AG04450 (cell line): Measurements from ENCODE around the gene OTOF. TPM values are rescaled to one million over a fixed set of nuclear protein-coding genes. Genes with fewer than 3 reads are reported as not detected.

Experiments
- CTCF ChIA-PET: fragments of 300-600, 350-600 bp; formaldehyde crosslinking; extraction: SDS; loops from one replicate; lab custom pipeline; 2022; ENCODE audit warnings: antibody characterized with exemption, inconsistent platforms; lab: Charles Lee
- POLR2A ChIA-PET: fragments of 350-600 bp; formaldehyde crosslinking; extraction: SDS; loops from one replicate; lab custom pipeline; 2021; ENCODE audit warnings: antibody characterized with exemption, inconsistent platforms; lab: Yijun Ruan, JAX
- DNase-seq: peaks from one replicate; pipeline ENCODE4 v3.0.0-alpha.2; 2011; ENCODE audit warnings: low read depth, low spot score
- H3K27ac ChIP-seq: one replicate; pipeline ENCODE4 v1.5.1; 2012; ENCODE audit warnings: low read depth, low read length, control low read depth
- H3K27me3 ChIP-seq: one replicate; pipeline ENCODE4 v1.6.0; 2012; ENCODE audit warnings: low read length; ENCODE audit not compliant: control insufficient read depth, insufficient read depth
- H3K4me3 ChIP-seq: 2 replicates; pipeline ENCODE4 v1.5.1; 2011; ENCODE audit warnings: mild to moderate bottlenecking, low read depth, low read length, control low read depth
- H3K9me3 ChIP-seq: 2 replicates; pipeline ENCODE4 v1.5.1; 2012; ENCODE audit warnings: low read length; ENCODE audit not compliant: control insufficient read depth, insufficient read depth
- CTCF ChIP-seq: IDR thresholded peaks from 2 replicates; pipeline ENCODE4 v1.5.1; 2011; ENCODE audit warnings: low read depth, low read length, control low read depth, inconsistent platforms
- polyA plus RNA-seq: library from polyadenylated mRNA; depleted of rRNA; stranded (reverse); fragments of >200 nt; gene quantifications from 2 replicates; pipeline ENCODE4 v1.2.3, GENCODE V29; 2011

Gene OTOF
- polyA plus RNA-seq, 1 experiment, result not detected

GRCh38 chr2:26516781-26517180, 38.9 kb upstream of the OTOF start:
- Histone ChIP-seq H3K27me3 (peaks cover 51% of the 10 kb centered on the region), H3K9me3 (no peaks in the 10 kb centered on the region), H3K4me3 (no peak overlapping the region), H3K27ac (no peak overlapping the region)
- POLR2A ChIA-PET, result interaction anchor here (0.5 kb wide), 1 partner anchor 31 kb away, joined by 8 read pairs; no protein-coding TSS in a partner anchor
- CTCF ChIA-PET, result no interaction called here
- TF ChIP-seq CTCF, result no peak
- DNase-seq, result no peak

- TF ChIP-seq CTCF, result no peak
- no peak for DNase-seq
- ChIA-PET POLR2A (interaction anchor here (0.5 kb wide), 1 partner anchor 30 kb away, joined by 8 read pairs; no protein-coding TSS in a partner anchor), CTCF (no interaction called here)
- Histone ChIP-seq H3K4me3 (no peak overlapping the region), H3K27ac (no peak overlapping the region), H3K9me3 (no peaks in the 10 kb centered on the region), H3K27me3 (peaks cover 48% of the 10 kb centered on the region)
These were observed 38.3 kb upstream of the OTOF start for GRCh38 chr2:26516246-26516645.

GRCh38 chr2:26515771-26516170, 37.8 kb upstream of the OTOF start:
- DNase-seq, result no peak
- Histone ChIP-seq H3K27ac (no peak overlapping the region), H3K27me3 (peaks cover 47% of the 10 kb centered on the region), H3K4me3 (no peak overlapping the region), H3K9me3 (no peaks in the 10 kb centered on the region)
- no peak for TF ChIP-seq CTCF
- CTCF ChIA-PET, result no interaction called here
- POLR2A ChIA-PET, result no interaction called here

- no peak for TF ChIP-seq CTCF
- POLR2A ChIA-PET, result no interaction called here
- H3K9me3 ChIP-seq, result no peaks in the 10 kb centered on the region
- CTCF ChIA-PET, result no interaction called here
- H3K27ac ChIP-seq, result no peak overlapping the region
- no peak for DNase-seq
- peaks cover 45% of the 10 kb centered on the region for H3K27me3 ChIP-seq
- no peak overlapping the region for H3K4me3 ChIP-seq
These were observed 36.1 kb upstream of the OTOF start for GRCh38 chr2:26514045-26514444.

- no peaks in the 10 kb centered on the region for H3K9me3 ChIP-seq
- POLR2A ChIA-PET, result no interaction called here
- peaks cover 52% of the 10 kb centered on the region for H3K27me3 ChIP-seq
- H3K27ac ChIP-seq, result no peak overlapping the region
- no peak for DNase-seq
- CTCF ChIA-PET, result no interaction called here
- no peak for TF ChIP-seq CTCF
- no peak overlapping the region for H3K4me3 ChIP-seq
These were observed 35.3 kb upstream of the OTOF start for GRCh38 chr2:26513261-26513660.
